Activated gamma-delta T cell treated with anti-CD3 and anti-CD28 coated beads, Interleukin-2, amount 50 U/mL, for 16 hours (primary cell): ENCODE data around the gene BCL6B.

ENCODE experiments used
- DNase-seq: peaks from one replicate; pipeline ENCODE4 v3.0.0-alpha.2; 2020; ENCODE audit warnings: low read depth

BCL6B gene

GRCh38 chr17:7060165-7060891 lies 37.5 kb downstream of the BCL6B start:
- DNase-seq: no peak

- no peak for DNase-seq
These were observed 40.8 kb downstream of the BCL6B start for GRCh38 chr17:7063518-7064094.

- no peak for DNase-seq
These were observed 41.4 kb downstream of the BCL6B start for GRCh38 chr17:7064261-7064660.

GRCh38 chr17:7067198-7067597 lies 44.3 kb downstream of the BCL6B start:
- no peak for DNase-seq

- no peak for DNase-seq
These were observed 45.4 kb downstream of the BCL6B start for GRCh38 chr17:7068268-7068667.

GRCh38 chr17:7070712-7071111 lies 47.9 kb downstream of the BCL6B start:
- no peak for DNase-seq

- DNase-seq: no peak
These were observed 49.6 kb downstream of the BCL6B start for GRCh38 chr17:7072406-7072805.

GRCh38 chr17:7074931-7075330 lies 52.1 kb downstream of the BCL6B start:
- DNase-seq: no peak

GRCh38 chr17:7077911-7078546 lies 55.2 kb downstream of the BCL6B start:
- DNase-seq: no peak

- DNase-seq: no peak
These were observed 55.9 kb downstream of the BCL6B start for GRCh38 chr17:7078711-7079110.
